ENCODE data around the gene PODXL.
"Not testable (repeated sequence)": the region's sequence is repeated elsewhere in the genome, so short reads cannot be mapped to it uniquely, and the experiment has no call there.

The PODXL gene

DNA sequence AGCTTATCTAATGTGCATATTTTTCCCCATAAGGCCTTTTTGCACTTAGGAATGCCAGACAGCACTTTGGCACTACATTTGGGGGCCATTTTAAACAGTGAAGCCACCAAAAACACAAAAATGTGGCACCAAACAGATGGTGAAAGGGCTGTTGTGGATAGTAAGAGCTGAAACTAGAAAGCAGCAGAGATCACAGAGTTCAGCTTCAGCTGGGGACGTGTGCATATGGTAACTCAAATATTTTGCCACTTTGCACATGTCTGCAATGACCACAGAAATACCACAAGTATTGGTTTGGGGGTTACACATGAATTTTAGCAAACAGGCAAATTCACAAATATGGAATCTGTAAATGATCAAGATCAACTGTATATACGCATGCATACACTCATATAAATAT lies 72.8 kb downstream of the PODXL start:
- Histone ChIP-seq H3K4me3 (ENCODE audit: insufficient read depth, low read depth, low read length, poor library complexity, severe bottlenecking) (no peak overlapping the region), H3K36me3 (ENCODE audit: control insufficient read depth, insufficient read depth, low read length) (peaks cover 15% of the 10 kb centered on the region), H3K9me3 (ENCODE audit: control insufficient read depth, low read length) (no peaks in the 10 kb centered on the region), H3K4me1 (ENCODE audit: control insufficient read depth, insufficient read depth, low read length, poor library complexity, severe bottlenecking) (no peaks in the 10 kb centered on the region), H3K27me3 (replicated peaks; ENCODE audit: control insufficient read depth, insufficient read depth, low read length, poor library complexity, severe bottlenecking) (no peaks in the 10 kb centered on the region), H3K27ac (ENCODE audit: insufficient read depth, low read length, poor library complexity, severe bottlenecking) (no peak overlapping the region)
- no peak for DNase-seq

DNA sequence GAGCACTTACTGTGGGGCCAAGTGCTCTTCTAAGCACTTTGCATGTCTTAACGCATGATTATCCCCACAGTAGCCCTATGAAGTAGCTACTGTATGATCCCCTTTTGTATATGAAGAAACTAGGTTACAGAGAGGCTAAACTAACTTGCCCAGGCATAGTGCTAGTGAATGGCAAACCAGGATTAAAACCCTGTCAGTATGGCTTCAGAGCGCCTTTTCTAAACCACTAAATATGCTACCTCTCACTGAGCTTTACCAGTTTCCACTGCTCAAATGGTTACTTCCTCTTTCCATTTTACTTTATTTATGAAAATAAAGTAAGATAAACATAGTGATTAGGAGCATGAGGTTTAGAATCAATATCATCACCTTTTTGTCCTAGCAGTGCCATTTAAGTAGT lies 73.6 kb downstream of the PODXL start:
- Histone ChIP-seq H3K27me3 (replicated peaks; ENCODE audit: control insufficient read depth, insufficient read depth, low read length, poor library complexity, severe bottlenecking) (no peaks in the 10 kb centered on the region), H3K9me3 (ENCODE audit: control insufficient read depth, low read length) (no peaks in the 10 kb centered on the region), H3K36me3 (ENCODE audit: control insufficient read depth, insufficient read depth, low read length) (peaks cover 16% of the 10 kb centered on the region), H3K4me3 (ENCODE audit: insufficient read depth, low read depth, low read length, poor library complexity, severe bottlenecking) (no peak overlapping the region), H3K4me1 (ENCODE audit: control insufficient read depth, insufficient read depth, low read length, poor library complexity, severe bottlenecking) (no peaks in the 10 kb centered on the region), H3K27ac (ENCODE audit: insufficient read depth, low read length, poor library complexity, severe bottlenecking) (no peak overlapping the region)
- no peak for DNase-seq

DNA sequence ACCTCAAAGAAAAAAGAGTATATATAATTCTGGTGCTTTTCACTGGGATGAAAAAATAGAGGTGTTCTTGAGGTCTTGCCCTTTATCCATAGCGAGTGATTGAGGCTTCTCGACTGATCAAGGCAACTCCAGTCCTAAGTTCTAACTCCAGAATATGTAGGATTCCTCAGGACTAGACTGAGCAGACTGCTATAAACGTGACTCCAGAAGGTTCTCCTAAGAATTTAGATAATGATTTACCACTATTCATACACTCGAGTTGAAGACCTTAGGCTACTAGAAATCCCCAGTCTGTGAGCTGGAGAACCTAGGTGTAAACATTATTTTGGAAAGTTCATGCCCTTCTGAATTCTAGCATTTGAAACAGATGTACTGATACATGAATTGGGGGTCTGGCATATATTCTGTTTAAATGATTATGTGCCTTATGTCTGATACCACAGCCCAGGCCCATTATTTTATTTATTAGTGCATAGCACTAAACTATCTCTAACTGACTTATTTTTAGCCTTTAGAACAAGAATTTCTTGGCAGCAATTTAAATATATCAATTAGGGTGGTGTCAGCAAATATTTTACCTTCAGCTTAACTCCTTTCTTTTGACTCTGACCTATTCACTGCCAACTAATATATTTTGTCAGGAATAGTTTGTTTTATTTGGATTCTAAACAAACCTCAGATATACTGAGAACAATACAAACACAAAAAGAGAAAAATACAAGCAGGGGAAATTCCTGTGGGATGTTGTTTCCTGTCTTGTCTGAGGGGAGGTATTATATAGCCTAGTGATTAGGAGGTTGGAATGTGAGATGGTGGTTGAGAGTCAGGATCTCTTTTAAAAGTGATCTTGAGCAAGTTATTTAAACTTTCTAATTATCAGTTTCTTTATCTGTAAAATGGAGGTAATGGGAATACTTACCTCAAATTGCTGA lies 75.8 kb downstream of the PODXL start:
- H3K9me3 ChIP-seq (ENCODE audit: control insufficient read depth, low read length), result no peaks in the 10 kb centered on the region
- H3K27ac ChIP-seq (ENCODE audit: insufficient read depth, low read length, poor library complexity, severe bottlenecking), result no peak overlapping the region
- no peaks in the 10 kb centered on the region for H3K4me1 ChIP-seq (ENCODE audit: control insufficient read depth, insufficient read depth, low read length, poor library complexity, severe bottlenecking)
- H3K27me3 ChIP-seq (replicated peaks; ENCODE audit: control insufficient read depth, insufficient read depth, low read length, poor library complexity, severe bottlenecking), result no peaks in the 10 kb centered on the region
- H3K36me3 ChIP-seq (ENCODE audit: control insufficient read depth, insufficient read depth, low read length), result peaks cover 10% of the 10 kb centered on the region
- no peak overlapping the region for H3K4me3 ChIP-seq (ENCODE audit: insufficient read depth, low read depth, low read length, poor library complexity, severe bottlenecking)
- no peak for DNase-seq

DNA sequence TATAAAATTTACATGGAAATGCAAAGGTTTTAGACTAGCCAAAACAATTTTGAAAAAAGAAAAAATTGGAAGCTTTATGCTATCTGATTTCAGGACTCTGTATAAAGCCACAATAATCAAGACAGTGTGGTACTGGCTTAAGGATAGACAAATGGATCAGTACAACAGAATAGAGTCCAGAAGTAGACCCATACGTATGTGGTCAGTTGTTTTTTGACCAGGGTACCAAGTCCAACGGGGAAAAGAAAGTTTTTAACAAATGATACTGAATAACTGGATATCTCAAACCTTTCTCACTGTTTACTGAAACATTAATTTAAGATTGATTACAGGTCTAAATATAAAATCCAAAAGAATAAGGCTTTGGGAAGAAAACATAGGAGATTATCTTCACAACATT lies 79.7 kb downstream of the PODXL start:
- H3K9me3 ChIP-seq (ENCODE audit: control insufficient read depth, low read length), result no peaks in the 10 kb centered on the region
- H3K36me3 ChIP-seq (ENCODE audit: control insufficient read depth, insufficient read depth, low read length), result peaks cover 9% of the 10 kb centered on the region
- H3K4me1 ChIP-seq (ENCODE audit: control insufficient read depth, insufficient read depth, low read length, poor library complexity, severe bottlenecking), result no peaks in the 10 kb centered on the region
- no peaks in the 10 kb centered on the region for H3K27me3 ChIP-seq (replicated peaks; ENCODE audit: control insufficient read depth, insufficient read depth, low read length, poor library complexity, severe bottlenecking)
- no peak overlapping the region for H3K4me3 ChIP-seq (ENCODE audit: insufficient read depth, low read depth, low read length, poor library complexity, severe bottlenecking)
- H3K27ac ChIP-seq (ENCODE audit: insufficient read depth, low read length, poor library complexity, severe bottlenecking), result no peak overlapping the region
- no peak for DNase-seq

DNA sequence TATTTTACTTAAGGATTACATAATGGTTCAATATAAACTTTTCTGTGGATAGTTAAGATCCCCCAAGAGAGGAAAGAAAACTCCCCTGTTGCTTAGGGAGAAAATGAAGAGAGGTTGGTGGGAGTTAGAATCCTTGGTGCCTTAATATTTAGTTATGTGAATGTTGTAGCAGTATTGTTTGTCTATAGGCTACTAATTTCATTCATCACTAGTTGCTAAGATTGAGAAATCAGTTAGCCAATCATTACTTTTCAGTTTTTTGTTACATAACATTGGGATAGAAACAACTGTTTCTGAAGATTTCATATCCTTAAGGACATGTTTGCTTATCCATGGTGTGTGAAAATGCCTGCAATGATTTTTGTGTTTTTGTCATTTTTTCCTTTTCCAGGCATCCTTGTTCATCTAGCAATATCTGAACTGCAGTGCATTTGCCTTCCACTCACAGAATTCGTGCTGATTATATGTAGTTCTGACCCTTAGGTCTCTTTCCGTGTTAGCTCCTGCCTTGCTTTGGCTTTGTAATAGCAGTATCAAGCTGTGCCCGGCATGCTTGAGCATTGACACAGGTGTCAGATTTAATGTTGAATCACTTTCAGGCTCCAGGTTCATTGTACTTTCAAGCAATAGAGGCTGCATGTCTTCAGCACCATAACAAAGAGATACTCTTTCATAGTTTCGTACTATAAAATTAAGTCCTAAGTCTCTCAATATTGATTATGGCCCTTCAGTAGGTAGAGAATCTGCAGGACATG lies 85.0 kb downstream of the PODXL start:
- Histone ChIP-seq H3K36me3 (ENCODE audit: control insufficient read depth, insufficient read depth, low read length) (peaks cover 42% of the 10 kb centered on the region), H3K27ac (ENCODE audit: insufficient read depth, low read length, poor library complexity, severe bottlenecking) (no peak overlapping the region), H3K4me1 (ENCODE audit: control insufficient read depth, insufficient read depth, low read length, poor library complexity, severe bottlenecking) (no peaks in the 10 kb centered on the region), H3K27me3 (replicated peaks; ENCODE audit: control insufficient read depth, insufficient read depth, low read length, poor library complexity, severe bottlenecking) (no peaks in the 10 kb centered on the region), H3K9me3 (ENCODE audit: control insufficient read depth, low read length) (no peaks in the 10 kb centered on the region), H3K4me3 (ENCODE audit: insufficient read depth, low read depth, low read length, poor library complexity, severe bottlenecking) (no peak overlapping the region)
- no peak for DNase-seq

DNA sequence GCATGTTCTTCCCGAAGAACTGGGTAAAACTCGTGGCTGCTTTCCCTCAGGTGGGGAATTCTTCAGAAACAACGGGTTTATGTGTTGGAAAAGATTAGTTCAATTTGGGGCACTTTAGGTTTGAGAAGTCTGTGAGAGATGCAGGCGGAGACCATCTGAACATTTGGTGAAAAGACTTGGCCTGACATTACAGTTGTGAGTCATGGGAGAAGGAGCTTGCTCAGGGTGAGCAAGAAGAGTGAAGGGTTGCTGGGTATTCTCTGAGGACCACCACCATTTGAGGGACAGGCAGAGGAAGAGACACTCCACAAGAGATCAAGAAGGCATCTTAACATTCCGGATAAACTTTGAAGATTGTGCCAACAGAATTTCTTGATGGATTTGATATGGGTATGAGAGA lies 88.6 kb downstream of the PODXL start:
- H3K27me3 ChIP-seq (replicated peaks; ENCODE audit: control insufficient read depth, insufficient read depth, low read length, poor library complexity, severe bottlenecking), result no peaks in the 10 kb centered on the region
- no peak overlapping the region for H3K4me3 ChIP-seq (ENCODE audit: insufficient read depth, low read depth, low read length, poor library complexity, severe bottlenecking)
- peaks cover 50% of the 10 kb centered on the region for H3K36me3 ChIP-seq (ENCODE audit: control insufficient read depth, insufficient read depth, low read length)
- H3K27ac ChIP-seq (ENCODE audit: insufficient read depth, low read length, poor library complexity, severe bottlenecking), result no peak overlapping the region
- DNase-seq, result no peak
- no peaks in the 10 kb centered on the region for H3K9me3 ChIP-seq (ENCODE audit: control insufficient read depth, low read length)
- H3K4me1 ChIP-seq (ENCODE audit: control insufficient read depth, insufficient read depth, low read length, poor library complexity, severe bottlenecking), result no peaks in the 10 kb centered on the region

DNA sequence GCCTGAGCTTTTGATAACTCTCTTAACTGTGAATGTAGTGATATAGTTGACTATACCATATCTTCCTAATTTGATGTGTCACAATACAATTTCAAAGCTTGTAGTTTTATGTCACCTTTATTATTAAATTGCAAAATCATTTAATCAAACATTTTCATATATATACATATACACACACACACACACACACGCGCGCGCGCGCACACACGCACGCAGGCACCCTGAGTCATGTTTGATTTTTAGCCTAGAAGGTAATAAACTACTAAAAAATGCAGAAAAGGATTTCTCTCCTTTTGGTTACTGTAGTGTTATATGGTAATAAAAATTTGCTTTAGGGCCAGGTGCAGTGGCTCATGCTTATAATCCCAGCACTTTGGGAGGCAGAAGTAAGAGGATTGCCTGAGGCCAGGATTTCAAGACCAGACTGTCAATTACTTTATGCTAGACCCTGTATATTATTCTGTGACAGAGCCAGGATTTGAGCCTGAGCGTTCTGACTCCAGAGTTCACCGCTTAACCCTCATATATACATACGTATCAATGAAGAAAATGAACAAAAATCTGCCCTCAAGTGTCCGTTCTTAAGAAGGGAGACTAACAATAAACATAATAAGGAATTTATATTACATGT lies 89.6 kb downstream of the PODXL start:
- H3K27me3 ChIP-seq (replicated peaks; ENCODE audit: control insufficient read depth, insufficient read depth, low read length, poor library complexity, severe bottlenecking), result no peaks in the 10 kb centered on the region
- no peak for DNase-seq
- no peak overlapping the region for H3K4me3 ChIP-seq (ENCODE audit: insufficient read depth, low read depth, low read length, poor library complexity, severe bottlenecking)
- no peaks in the 10 kb centered on the region for H3K4me1 ChIP-seq (ENCODE audit: control insufficient read depth, insufficient read depth, low read length, poor library complexity, severe bottlenecking)
- H3K9me3 ChIP-seq (ENCODE audit: control insufficient read depth, low read length), result no peaks in the 10 kb centered on the region
- H3K36me3 ChIP-seq (ENCODE audit: control insufficient read depth, insufficient read depth, low read length), result peaks cover 54% of the 10 kb centered on the region
- H3K27ac ChIP-seq (ENCODE audit: insufficient read depth, low read length, poor library complexity, severe bottlenecking), result no peak overlapping the region

DNA sequence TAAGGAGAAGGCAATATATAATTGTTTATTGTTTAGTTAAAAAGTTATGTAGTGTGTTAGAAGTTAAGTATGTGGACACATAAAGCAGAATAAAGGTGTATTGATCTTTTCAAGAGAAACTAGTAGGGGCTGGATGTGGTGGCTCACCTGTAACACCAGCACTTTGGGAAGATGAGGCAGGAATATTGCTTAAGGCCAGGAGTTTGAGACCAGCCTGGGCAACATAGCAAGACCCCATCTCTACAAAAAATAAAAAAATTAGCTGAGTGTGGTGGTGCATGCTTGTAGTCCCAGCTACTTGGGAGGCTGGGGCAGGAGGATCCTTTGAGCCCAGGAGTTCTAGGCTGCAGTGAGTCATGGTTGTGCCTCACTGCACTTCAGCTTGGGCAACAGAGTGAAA lies 93.7 kb downstream of the PODXL start:
- DNase-seq; H3K27ac ChIP-seq (ENCODE audit: insufficient read depth, low read length, poor library complexity, severe bottlenecking); H3K27me3 ChIP-seq (replicated peaks; ENCODE audit: control insufficient read depth, insufficient read depth, low read length, poor library complexity, severe bottlenecking); H3K4me1 ChIP-seq (ENCODE audit: control insufficient read depth, insufficient read depth, low read length, poor library complexity, severe bottlenecking); H3K4me3 ChIP-seq (ENCODE audit: insufficient read depth, low read depth, low read length, poor library complexity, severe bottlenecking); H3K9me3 ChIP-seq (ENCODE audit: control insufficient read depth, low read length): not testable (repeated sequence)
- peaks cover 23% of the 10 kb centered on the region for H3K36me3 ChIP-seq (ENCODE audit: control insufficient read depth, insufficient read depth, low read length)

DNA sequence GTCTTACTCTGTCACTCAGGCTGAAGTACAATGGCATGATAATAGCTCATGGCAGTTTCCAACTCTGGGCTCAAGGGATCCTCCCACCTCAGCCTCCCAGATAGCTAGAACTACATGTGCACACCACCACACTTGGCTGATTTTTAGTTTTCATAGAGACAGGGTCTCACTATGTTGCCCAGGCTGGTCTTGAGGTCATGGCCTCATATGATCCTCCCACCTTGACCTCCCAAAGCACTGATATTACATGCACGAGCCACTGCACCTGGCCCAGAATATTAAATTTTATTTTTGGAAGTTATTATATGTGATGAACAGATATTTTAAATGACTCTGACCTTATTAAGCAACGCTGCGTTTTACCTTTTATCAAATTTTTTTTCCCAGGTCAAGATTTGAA lies 94.4 kb downstream of the PODXL start:
- H3K27ac ChIP-seq (ENCODE audit: insufficient read depth, low read length, poor library complexity, severe bottlenecking), result no peak overlapping the region
- H3K9me3 ChIP-seq (ENCODE audit: control insufficient read depth, low read length), result no peaks in the 10 kb centered on the region
- no peaks in the 10 kb centered on the region for H3K4me1 ChIP-seq (ENCODE audit: control insufficient read depth, insufficient read depth, low read length, poor library complexity, severe bottlenecking)
- H3K4me3 ChIP-seq (ENCODE audit: insufficient read depth, low read depth, low read length, poor library complexity, severe bottlenecking), result no peak overlapping the region
- no peak for DNase-seq
- H3K27me3 ChIP-seq (replicated peaks; ENCODE audit: control insufficient read depth, insufficient read depth, low read length, poor library complexity, severe bottlenecking), result no peaks in the 10 kb centered on the region
- peaks cover 16% of the 10 kb centered on the region for H3K36me3 ChIP-seq (ENCODE audit: control insufficient read depth, insufficient read depth, low read length)

DNA sequence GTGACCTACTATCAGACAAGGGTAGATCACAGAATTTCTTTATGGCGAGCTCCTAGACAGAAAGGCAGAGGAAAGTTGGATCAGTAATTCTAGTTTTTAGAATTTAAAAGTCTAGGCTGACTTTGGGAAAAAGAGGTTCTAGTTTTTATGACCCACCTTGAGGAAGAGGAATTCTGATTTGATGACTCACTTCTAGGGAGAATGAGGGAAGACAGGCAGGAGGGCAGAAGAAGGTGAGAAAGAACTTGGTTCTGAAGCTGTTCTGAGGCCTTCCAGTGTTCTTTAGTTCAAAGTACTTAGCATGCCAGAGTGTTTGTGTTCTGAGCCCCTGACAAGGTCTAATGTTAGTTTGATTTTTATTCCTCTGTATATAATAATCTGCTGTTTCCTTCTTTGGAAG lies 97.2 kb downstream of the PODXL start:
- peaks cover 9% of the 10 kb centered on the region for H3K36me3 ChIP-seq (ENCODE audit: control insufficient read depth, insufficient read depth, low read length)
- no peaks in the 10 kb centered on the region for H3K27me3 ChIP-seq (replicated peaks; ENCODE audit: control insufficient read depth, insufficient read depth, low read length, poor library complexity, severe bottlenecking)
- DNase-seq, result no peak
- H3K4me3 ChIP-seq (ENCODE audit: insufficient read depth, low read depth, low read length, poor library complexity, severe bottlenecking), result no peak overlapping the region
- no peaks in the 10 kb centered on the region for H3K9me3 ChIP-seq (ENCODE audit: control insufficient read depth, low read length)
- no peak overlapping the region for H3K27ac ChIP-seq (ENCODE audit: insufficient read depth, low read length, poor library complexity, severe bottlenecking)
- no peaks in the 10 kb centered on the region for H3K4me1 ChIP-seq (ENCODE audit: control insufficient read depth, insufficient read depth, low read length, poor library complexity, severe bottlenecking)

Measured in effector memory CD4-positive, alpha-beta T cell (primary cell).